AG10803 (cell line): ENCODE results near the gene IDH3B.

Source experiments
- DNase-seq: peaks from one replicate; pipeline ENCODE4 v3.0.0; 2010; ENCODE audit warnings: low read depth
- H3K4me3 ChIP-seq: 2 replicates; pipeline ENCODE4 v1.5.1; 2011; ENCODE audit warnings: mild to moderate bottlenecking, low read length, control low read depth
- CTCF ChIP-seq: conservative IDR thresholded peaks from 2 replicates; pipeline ENCODE4 v1.5.1; 2011; ENCODE audit warnings: mild to moderate bottlenecking, low read length, control low read depth, inconsistent platforms

Gene IDH3B

GRCh38 chr20:2694008-2694471 lies 30.0 kb upstream of the IDH3B start:
- DNase-seq = no peak
- TF ChIP-seq CTCF = no peak
- H3K4me3 ChIP-seq = no peak overlapping the region

- H3K4me3 ChIP-seq = no peak overlapping the region
- no peak for DNase-seq
- TF ChIP-seq CTCF = no peak
Measured at GRCh38 chr20:2693286-2694007, 29.4 kb upstream of the IDH3B start.

- H3K4me3 ChIP-seq = no peak overlapping the region
- DNase-seq = no peak
- TF ChIP-seq CTCF = no peak
Measured at GRCh38 chr20:2692886-2693285, 28.9 kb upstream of the IDH3B start.

GRCh38 chr20:2692036-2692885 lies 28.2 kb upstream of the IDH3B start, which contains the start of gene EBF4:
Gene EBF4 (plus strand): TSS chr20:2692780. CDS start chr20:2693646, 866 bp downstream.
- H3K4me3 ChIP-seq = peak within 1 kb of the TSS; percentile 34
- DNase-seq = no peak
- TF ChIP-seq CTCF = no peak

- no peak for DNase-seq
- no peak for TF ChIP-seq CTCF
- no peak overlapping the region for H3K4me3 ChIP-seq
Measured at GRCh38 chr20:2691663-2692035, 27.6 kb upstream of the IDH3B start.

- H3K4me3 ChIP-seq = no peak overlapping the region
- TF ChIP-seq CTCF = no peak
- no peak for DNase-seq
Measured at GRCh38 chr20:2691127-2691526, 27.1 kb upstream of the IDH3B start.
